ENCODE data around the gene UVRAG.
A peak's percentile ranks its signal among the peaks of the same experiment; 100 is the strongest.

UVRAG gene

GRCh38 chr11:76120513-76121101 is 305.6 kb downstream of the UVRAG start:
- DNase-seq, result peak; percentile 30

DNA sequence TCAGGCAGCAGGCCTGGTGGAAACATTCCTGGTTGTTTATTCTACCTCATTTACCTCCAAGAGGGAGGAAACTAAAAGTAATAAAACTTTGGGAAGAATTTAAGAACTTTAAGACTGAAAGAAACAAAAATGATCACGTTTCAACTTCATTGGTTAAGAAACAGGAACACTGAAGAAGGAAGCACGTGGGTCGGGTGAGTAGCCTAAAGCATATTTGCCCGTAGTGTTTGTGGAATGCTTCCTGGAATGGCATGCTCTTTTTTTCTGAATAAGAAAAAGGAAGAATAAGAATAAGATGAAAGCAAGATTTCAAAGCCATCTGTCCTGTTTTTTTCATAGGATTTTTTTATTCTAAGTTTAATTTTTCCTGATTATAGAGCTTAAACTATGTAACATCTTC is 308.2 kb downstream of the UVRAG start:
- peak; percentile 24 for DNase-seq

- DNase-seq, result peak; percentile 24
Observed at GRCh38 chr11:76124905-76125770, 310.1 kb downstream of the UVRAG start.

DNA sequence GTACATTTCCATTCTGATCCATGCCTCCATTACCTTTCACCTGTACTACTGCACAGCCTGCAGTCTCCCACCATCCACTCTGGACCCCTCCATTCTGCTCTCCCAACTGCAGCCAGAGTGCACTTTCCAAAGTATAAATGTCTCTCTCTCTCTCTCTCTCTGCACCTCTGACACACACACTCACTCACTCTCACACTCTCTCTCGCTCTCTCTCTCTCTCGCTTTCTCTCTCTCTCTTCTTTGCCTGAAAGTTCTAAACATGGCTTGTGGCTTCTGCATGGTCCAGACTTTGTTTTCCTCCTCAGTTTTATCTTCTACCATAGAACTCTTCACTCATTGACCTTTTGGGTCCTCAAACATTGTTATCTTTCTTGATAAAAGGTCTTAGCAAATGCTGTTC is 314.7 kb downstream of the UVRAG start:
- no peak for DNase-seq

- no peak for DNase-seq
Observed at GRCh38 chr11:76131142-76131541, 316.1 kb downstream of the UVRAG start.

DNA sequence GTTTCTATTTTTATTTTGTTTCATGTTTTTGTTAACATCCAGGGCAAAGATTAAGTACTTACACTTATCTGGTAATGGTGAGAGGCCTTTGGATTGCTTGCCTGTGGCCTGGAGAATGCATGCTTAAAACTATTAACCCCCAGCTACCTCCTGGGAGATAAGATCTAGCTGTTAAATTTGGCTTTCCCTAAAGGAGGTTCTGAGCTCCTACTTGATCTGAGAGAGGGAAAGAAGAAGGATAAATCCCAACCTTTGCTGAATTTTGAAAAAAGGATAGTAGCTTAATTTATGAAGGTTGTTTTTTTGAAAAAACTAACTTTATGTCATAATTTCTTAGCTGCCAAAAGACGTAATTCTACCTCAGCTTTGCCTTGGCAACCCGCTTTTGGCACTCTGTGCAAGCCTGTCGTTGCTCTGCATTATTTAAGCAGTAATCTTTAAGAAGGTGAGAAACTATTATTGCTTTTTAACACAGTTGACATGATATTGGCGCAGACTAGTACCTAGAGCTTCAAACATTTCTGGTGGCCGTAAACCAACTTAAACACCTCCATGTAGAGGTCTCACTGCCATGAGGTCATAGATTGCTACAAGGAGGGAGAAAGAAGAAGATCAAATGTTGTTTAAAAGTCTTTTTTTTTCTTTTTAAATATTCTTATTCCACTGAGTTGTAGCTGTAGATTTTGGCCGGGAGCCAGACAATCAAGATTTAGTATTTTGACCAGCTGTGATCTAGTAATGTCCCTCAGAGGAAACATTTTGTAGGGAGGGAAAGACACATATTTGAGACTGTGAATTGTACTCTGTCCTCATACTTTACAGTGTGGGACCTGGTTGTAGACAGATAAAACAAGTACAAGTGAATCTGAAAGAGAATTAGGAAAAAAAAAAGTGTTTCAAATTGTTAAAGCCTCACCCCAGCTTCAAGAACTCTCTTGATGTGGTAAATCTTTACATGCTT is 316.9 kb downstream of the UVRAG start:
- DNase-seq, result peak; percentile 7

- DNase-seq, result no peak
Observed at GRCh38 chr11:76134239-76134638, 319.2 kb downstream of the UVRAG start.

GRCh38 chr11:76135491-76135890 is 320.5 kb downstream of the UVRAG start:
- peak; percentile 44 for DNase-seq

- no peak for DNase-seq
Observed at GRCh38 chr11:76139314-76139713, 324.3 kb downstream of the UVRAG start.

DNA sequence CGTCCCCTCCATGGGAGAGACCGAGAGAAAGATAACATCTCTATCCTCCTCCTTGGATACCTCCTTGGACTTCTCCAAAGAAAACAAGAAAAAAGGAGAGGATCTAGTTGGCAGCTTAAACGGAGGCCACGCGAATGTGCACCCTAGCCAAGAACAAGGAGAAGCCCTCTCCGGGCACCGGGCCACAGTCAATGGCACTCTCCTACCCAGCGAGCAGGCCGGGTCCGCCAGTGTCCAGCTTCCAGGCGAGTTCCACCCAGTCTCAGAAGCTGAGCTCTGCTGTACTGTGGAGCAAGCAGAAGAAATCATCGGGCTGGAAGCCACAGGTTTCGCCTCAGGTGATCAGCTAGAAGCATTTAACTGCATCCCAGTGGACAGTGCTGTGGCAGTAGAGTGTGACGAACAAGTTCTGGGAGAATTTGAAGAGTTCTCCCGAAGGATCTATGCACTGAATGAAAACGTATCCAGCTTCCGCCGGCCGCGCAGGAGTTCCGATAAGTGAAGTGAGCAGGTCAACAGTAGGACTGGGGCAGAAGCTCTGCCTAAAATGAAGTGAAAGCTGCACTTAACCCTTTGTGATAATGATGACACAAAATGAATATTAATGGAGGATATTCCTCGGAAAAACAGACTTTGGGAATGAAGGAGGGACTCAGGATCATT is 326.0 kb downstream of the UVRAG start:
- DNase-seq, result no peak

GRCh38 chr11:76141901-76142588 is 327.0 kb downstream of the UVRAG start:
- peak; percentile 36 for DNase-seq

DNA sequence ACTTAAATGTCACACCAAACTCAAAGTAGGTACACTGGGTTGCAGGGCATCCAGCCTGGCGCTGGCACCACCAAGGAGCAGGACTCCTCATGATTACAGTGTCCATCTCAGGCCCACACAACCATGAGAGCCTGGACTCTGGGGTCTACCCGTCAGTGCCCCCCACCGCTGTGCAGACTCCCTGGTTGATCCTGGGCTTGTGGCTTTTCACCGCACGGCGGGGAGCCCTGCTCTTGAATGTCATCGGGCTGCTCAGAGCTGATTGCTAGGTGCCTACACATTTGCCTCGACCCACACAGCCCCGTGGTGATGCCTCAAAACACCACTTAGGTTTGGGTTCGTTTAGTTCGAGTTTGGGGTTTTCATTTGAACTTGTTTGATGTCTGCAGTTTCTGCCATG is 328.3 kb downstream of the UVRAG start:
- no peak for DNase-seq

DNA sequence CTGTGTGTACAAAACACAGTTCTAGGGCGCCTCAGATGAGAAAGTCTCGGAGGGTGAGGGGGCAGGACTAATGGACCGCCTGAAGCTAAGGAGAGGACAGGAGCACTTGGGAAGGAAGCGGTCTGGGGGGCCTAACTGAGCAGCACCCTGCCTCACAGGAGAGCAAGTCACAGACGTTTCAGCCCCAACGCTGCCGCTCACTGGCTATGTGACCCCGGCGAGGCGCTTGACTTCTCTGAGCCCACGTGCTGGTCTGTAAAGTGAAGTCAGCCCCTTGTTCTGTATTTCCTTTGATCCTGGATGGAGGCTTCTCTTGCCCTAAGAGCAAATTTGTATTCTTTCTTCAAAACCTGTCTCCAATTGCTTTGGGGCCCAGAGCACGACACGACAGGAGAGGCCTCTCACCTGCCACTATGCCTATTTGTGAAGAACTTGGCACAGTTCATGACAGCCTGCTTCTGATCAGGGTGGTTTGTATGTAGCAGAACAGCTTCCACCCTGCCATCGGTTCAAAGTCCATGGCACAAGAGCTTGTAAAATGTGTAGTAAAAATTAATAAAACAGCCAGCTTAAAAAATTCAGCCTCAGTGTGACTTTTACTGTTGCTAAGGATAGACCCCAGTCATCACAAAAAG is 332.2 kb downstream of the UVRAG start:
- no peak for DNase-seq

DNA sequence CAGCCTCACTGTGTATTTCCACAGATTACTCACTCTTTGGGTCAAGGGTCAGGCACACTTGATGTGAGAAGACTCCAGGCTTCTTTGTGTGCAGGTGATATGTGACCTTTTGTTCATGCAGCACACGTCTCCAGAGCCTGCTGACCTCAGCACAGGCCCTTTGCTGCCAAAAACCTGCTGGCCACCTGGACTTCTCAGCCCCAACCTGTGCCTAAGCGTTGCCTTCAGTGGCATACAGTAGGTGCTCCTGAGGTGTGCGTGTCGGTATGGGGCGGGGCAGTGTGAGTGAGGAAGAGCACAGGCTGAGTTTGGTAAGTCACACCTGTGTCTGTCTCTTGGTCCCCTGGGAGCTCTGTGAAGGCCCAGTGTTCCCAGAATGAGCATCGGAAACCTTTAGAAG is 333.2 kb downstream of the UVRAG start:
- DNase-seq, result no peak

GRCh38 chr11:76148941-76149613 is 334.1 kb downstream of the UVRAG start:
- no peak for DNase-seq

DNA sequence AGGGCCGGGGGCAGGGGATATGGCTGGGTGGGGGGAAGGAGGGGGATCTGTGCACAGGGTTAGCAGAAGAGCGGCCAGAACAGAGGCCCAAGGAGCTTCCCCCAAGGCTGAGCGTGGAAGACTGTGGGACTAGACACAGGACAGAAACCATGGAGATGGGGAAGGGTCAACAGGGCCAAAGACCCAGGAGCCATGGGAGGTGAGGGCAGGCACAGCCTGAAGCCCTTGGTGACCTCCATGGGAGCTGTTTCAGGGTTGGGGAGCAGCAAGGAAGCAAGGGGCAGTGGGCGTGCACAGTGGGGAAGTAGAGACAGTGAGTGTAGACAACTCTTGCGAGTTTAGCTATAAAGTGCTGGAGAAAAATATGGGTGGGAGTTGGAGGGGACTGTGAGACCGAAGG is 334.7 kb downstream of the UVRAG start:
- DNase-seq, result no peak

DNA sequence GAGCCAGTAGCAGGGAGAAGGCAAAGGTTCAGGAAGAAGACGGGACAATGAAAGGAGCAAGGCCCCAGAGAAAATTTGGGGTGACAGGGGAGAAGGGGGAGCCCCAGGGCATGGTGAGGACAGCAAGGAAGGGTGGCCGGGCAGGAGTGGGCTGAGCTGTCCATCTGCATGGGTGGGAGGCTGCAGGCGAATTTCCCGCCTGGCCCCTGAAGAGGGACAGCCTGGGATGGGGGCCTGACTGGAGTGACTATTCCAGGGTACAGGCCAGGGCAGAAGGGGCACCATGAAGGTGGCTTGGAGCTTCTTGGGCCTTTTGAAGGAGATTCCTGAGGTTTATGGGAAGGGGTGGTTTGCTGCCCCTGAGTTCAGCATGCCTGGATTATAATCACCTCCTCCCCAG is 335.1 kb downstream of the UVRAG start:
- DNase-seq, result no peak

- no peak for DNase-seq
Observed at GRCh38 chr11:76151556-76152085, 336.6 kb downstream of the UVRAG start.

DNA sequence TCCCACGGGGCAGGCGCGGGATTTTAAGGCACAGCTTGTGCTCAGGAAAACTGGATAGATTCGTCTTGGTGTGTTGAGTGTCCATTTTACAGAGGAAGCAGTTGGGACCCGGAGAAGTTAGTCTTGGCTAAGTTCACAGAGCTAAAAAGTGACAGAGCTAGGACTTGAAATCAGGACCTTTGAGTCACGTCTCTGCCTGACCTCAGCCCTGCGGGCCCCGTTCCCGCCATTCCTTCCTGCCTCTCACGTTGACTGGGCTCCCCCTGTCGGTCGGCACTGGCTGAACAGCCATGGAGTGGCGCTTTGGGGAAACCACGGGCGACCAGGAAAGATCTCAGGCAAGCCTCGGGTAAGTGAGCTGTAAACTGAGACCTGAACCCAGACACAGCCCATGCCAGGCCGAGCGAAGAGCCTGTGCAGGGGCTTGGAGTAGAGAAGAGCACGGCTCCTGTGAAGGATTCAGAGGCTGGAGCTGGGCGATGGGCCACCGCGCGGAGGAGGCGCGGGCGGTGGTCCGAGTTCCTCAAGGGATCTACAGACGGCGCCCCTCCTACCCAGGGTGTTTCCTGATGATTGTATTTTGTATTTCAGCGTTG is 337.2 kb downstream of the UVRAG start:
- peak; percentile 78 for DNase-seq

Data from fibroblast of skin of scalp (primary cell).